AG04449 (cell line): Measurements from ENCODE around the gene TBC1D30.

ENCODE experiments used
- CTCF ChIA-PET: fragments of 350-600 bp; formaldehyde crosslinking; extraction: SDS; loops from one replicate; lab custom pipeline; 2021; ENCODE audit warnings: antibody characterized with exemption; lab: Yijun Ruan, JAX
- POLR2A ChIA-PET: fragments of 400-600, 350-600 bp; formaldehyde crosslinking; extraction: SDS; loops from one replicate; lab custom pipeline; 2020; ENCODE audit warnings: antibody characterized with exemption, inconsistent platforms; lab: Yijun Ruan, JAX
- DNase-seq: peaks from one replicate; pipeline ENCODE4 v3.0.0-alpha.2; 2010; ENCODE audit warnings: low read depth, low spot score
- H3K4me3 ChIP-seq: 2 replicates; pipeline ENCODE4 v1.5.1; 2011; ENCODE audit warnings: low read depth, mild to moderate bottlenecking, control low read depth, low read length
- TF ChIP-seq, protein P1 (sequence below): IDR thresholded peaks from one replicate; pipeline ENCODE4 v1.5.1; 2011; ENCODE audit warnings: mild to moderate bottlenecking, moderate library complexity, low read length, control low read depth, inconsistent platforms; ENCODE audit not compliant: insufficient read depth; ENCODE audit errors: missing control alignments

The TBC1D30 gene

DNA sequence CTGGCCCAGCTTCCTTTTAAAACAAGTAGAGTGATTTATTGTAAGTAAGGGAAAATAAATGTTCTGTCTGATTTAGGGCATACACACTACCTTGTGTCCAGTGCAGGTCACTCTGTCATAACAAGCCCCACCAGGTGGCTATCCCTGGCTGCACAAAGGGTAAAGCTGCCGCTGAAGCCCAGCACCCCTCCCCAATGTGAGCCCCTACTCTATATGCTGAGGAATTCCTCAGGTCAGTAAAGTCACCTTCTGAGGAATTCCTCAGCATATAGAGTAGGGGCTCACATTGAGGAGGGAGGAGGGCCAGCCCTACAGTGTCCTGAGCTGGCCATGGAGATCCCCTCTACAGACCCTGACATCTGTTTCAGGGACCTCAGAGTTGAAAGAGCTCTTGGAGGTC lies 67.2 kb downstream of the TBC1D30 start:
- no peak overlapping the region for H3K4me3 ChIP-seq
- TF ChIP-seq, protein P1, sequence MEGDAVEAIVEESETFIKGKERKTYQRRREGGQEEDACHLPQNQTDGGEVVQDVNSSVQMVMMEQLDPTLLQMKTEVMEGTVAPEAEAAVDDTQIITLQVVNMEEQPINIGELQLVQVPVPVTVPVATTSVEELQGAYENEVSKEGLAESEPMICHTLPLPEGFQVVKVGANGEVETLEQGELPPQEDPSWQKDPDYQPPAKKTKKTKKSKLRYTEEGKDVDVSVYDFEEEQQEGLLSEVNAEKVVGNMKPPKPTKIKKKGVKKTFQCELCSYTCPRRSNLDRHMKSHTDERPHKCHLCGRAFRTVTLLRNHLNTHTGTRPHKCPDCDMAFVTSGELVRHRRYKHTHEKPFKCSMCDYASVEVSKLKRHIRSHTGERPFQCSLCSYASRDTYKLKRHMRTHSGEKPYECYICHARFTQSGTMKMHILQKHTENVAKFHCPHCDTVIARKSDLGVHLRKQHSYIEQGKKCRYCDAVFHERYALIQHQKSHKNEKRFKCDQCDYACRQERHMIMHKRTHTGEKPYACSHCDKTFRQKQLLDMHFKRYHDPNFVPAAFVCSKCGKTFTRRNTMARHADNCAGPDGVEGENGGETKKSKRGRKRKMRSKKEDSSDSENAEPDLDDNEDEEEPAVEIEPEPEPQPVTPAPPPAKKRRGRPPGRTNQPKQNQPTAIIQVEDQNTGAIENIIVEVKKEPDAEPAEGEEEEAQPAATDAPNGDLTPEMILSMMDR: no peak
- CTCF ChIA-PET: interaction anchor here (0.6 to 8.9 kb wide), 26 partner anchors 8 to 1969 kb away, joined by 3 to 131 read pairs (median 5); partner anchors contain the start of gene WIF1
- DNase-seq: no peak
- POLR2A ChIA-PET: interaction anchor here (0.5 kb wide), 1 partner anchor 1045 kb away, joined by 3 read pairs; no protein-coding TSS in a partner anchor

DNA sequence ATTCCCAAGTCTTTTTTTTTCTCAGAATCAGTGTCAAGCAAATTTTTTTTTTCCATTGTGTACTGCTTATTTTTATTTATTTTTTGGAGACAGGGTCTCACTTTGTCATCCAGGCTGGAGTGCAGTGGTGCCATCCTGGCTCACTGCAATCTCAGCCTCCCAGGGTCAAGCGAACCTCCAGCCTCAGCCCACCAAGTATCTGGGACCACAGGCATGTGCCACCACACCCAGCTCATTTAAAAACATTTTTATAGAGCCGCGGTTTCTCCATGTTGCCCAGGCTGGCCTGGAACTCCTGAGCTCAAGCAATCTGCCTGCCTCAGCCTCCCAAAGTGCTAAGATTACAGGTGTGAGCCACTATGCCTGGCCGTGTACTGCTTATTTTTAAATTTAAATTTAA lies 68.1 kb downstream of the TBC1D30 start:
- CTCF ChIA-PET: interaction anchor here (1.5 to 8.9 kb wide), 5 partner anchors 11 to 389 kb away, joined by 5 to 131 read pairs (median 63); no protein-coding TSS in a partner anchor
- TF ChIP-seq, protein P1: no peak
- no peak overlapping the region for H3K4me3 ChIP-seq
- no peak for DNase-seq
- POLR2A ChIA-PET: no interaction called here

DNA sequence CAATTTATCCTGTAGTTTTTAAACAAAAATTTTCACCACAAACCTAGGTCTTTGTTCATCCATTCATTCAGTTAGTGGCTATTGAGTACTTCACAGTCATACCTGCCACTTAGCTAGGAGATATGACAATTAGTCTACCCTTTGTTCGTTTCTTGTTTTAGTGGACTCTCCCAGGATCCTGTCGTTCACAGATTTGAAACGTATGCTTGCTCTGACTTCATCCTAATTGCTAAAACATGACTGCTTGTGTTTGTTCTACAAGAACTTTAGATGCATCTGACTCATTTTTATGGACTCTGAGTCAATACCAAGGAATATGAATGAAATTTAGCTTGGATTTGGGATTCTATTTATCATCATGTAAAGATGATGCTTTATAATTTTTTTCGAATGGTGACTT lies 69.5 kb downstream of the TBC1D30 start:
- TF ChIP-seq, protein P1: no peak
- H3K4me3 ChIP-seq: no peak overlapping the region
- POLR2A ChIA-PET: interaction anchor here (0.8 kb wide), 1 partner anchor 1851 kb away, joined by 3 read pairs; no protein-coding TSS in a partner anchor
- DNase-seq: peak; percentile 31
- CTCF ChIA-PET: interaction anchor here (0.6 to 8.9 kb wide), 17 partner anchors 9 to 973 kb away, joined by 3 to 109 read pairs (median 3); partner anchors contain the start of gene WIF1

DNA sequence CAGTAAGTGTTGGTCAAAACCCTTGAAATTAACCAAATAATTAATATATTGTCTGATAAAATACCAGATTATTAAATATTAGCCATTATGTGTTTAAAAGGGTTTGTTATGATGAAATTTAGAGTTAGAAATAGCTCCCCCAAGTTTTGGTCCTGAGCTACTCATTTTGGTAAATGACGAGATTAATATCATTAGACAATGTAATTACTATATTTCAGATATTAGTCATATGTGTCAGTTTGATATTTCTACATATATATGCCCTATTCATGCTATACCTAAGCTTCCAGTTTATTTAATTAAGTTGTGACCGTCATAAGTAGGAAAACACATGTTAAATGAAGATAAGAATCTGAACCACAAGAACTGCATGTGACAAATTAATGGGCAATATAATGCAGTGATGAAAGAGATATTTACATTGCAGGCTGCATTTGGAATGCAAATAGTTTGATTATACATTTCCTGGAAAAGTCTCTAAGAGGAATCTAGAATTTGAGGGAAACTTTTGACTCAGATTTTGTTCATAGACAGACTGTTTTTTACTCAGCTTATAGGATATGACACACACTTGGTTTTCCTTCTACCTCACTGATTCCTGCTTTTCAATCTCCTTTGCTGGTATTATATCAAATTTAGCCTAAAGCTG lies 70.5 kb downstream of the TBC1D30 start:
- POLR2A ChIA-PET: interaction anchor here (0.5 kb wide), 1 partner anchor 139 kb away, joined by 5 read pairs; no protein-coding TSS in a partner anchor
- no peak overlapping the region for H3K4me3 ChIP-seq
- TF ChIP-seq, protein P1: no peak
- DNase-seq: no peak
- CTCF ChIA-PET: interaction anchor here (0.7 to 8.9 kb wide), 13 partner anchors 9 to 342 kb away, joined by 3 to 109 read pairs (median 4); no protein-coding TSS in a partner anchor

DNA sequence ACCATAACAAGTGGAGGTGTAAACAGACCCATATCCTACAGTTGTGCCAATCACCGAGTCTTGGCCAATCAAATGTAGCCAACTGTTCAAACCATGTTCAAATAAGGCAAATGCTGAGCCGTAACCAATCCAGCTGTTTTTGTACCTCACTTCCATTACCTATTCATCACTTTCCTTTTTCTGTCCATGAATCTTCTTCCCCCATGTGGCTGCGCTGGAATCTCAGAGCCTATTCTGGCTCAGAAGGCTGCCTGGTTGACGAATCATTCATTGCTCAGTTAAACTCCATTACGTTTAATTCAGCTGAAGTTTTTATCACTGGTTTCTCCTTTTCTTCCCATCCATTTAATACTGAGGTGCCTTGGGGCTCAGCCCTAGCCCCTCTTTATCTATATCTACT lies 71.1 kb downstream of the TBC1D30 start:
- TF ChIP-seq, protein P1: no peak
- no peak overlapping the region for H3K4me3 ChIP-seq
- POLR2A ChIA-PET: interaction anchor here (0.5 kb wide), 1 partner anchor 140 kb away, joined by 5 read pairs; no protein-coding TSS in a partner anchor
- CTCF ChIA-PET: interaction anchor here (1.6 to 8.9 kb wide), 5 partner anchors 9 to 229 kb away, joined by 4 to 109 read pairs (median 6); no protein-coding TSS in a partner anchor
- DNase-seq: no peak

DNA sequence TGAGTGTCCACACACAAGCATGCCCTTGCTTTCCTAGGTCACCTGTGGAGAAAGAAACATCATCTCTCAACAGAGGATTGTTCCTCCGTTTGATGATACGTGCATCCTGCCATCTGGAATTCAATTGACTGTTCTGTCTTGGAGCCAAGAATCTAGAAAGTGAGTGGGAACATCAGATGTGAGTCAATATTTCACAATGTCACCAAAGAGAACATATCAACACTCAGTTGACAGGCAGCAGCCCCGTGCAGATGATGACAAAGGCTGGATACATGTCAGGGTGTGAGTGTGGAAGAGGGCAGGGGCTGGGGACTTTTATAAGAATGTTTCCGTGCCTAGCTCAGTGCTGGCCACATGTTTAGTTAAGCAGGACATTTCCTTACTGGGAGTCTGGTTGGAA lies 76.1 kb downstream of the TBC1D30 start:
- no peak overlapping the region for H3K4me3 ChIP-seq
- no peak for DNase-seq
- ChIA-PET CTCF (interaction anchor here (0.7 to 1.8 kb wide), 2 partner anchors 10 to 100 kb away, joined by 3 to 7 read pairs; no protein-coding TSS in a partner anchor), POLR2A (no interaction called here)
- TF ChIP-seq, protein P1: no peak
